GM18499 (cell line): ENCODE results near the gene IL13RA1.
"Not testable (repeated sequence)": the region's sequence is repeated elsewhere in the genome, so short reads cannot be mapped to it uniquely, and the experiment has no call there.

Experiments
- ATAC-seq: cut with Tn5 transposase; IDR thresholded peaks from one replicate; pipeline ENCODE4 v1.9.1; 2021; ENCODE audit warnings: moderate number of reproducible peaks; ENCODE audit not compliant: insufficient read depth, unreplicated experiment

The IL13RA1 gene

GRCh38 chrX:118726887-118727685 is at the start of gene IL13RA1:
TSS of gene IL13RA1 (plus strand) at chrX:118727606. CDS start at chrX:118727639, 33 bp downstream.
- ATAC-seq: no peak

- ATAC-seq: no peak
Measured at GRCh38 chrX:118679290-118679689, 48.1 kb upstream of the IL13RA1 start.

- no peak for ATAC-seq
Measured at GRCh38 chrX:118682258-118683014, 45.0 kb upstream of the IL13RA1 start.

- no peak for ATAC-seq
Measured at GRCh38 chrX:118685393-118685792, 42.0 kb upstream of the IL13RA1 start.

- ATAC-seq: no peak
Measured at GRCh38 chrX:118688935-118689334, 38.5 kb upstream of the IL13RA1 start.

GRCh38 chrX:118693843-118694242 is 33.6 kb upstream of the IL13RA1 start:
- ATAC-seq: no peak

GRCh38 chrX:118694638-118695037 is 32.8 kb upstream of the IL13RA1 start:
- no peak for ATAC-seq

- ATAC-seq: no peak
Measured at GRCh38 chrX:118698516-118699170, 28.8 kb upstream of the IL13RA1 start.

GRCh38 chrX:118702741-118703140 is 24.7 kb upstream of the IL13RA1 start:
- ATAC-seq: no peak

- ATAC-seq: no peak
Measured at GRCh38 chrX:118706681-118707080, 20.7 kb upstream of the IL13RA1 start.

GRCh38 chrX:118714521-118714920 is 12.9 kb upstream of the IL13RA1 start:
- ATAC-seq: no peak

GRCh38 chrX:118715917-118716316 is 11.5 kb upstream of the IL13RA1 start:
- ATAC-seq: not testable (repeated sequence)

- not testable (repeated sequence) for ATAC-seq
Measured at GRCh38 chrX:118716833-118717232, 10.6 kb upstream of the IL13RA1 start.

- ATAC-seq: no peak
Measured at GRCh38 chrX:118717678-118718391, 9.6 kb upstream of the IL13RA1 start.

- ATAC-seq: no peak
Measured at GRCh38 chrX:118718737-118719136, 8.7 kb upstream of the IL13RA1 start.

GRCh38 chrX:118720058-118720707 is 7.2 kb upstream of the IL13RA1 start:
- ATAC-seq: no peak

GRCh38 chrX:118723376-118723775 is 4.0 kb upstream of the IL13RA1 start:
- ATAC-seq: no peak

GRCh38 chrX:118724365-118724764 is 3.0 kb upstream of the IL13RA1 start:
- no peak for ATAC-seq

- ATAC-seq: no peak
Measured at GRCh38 chrX:118724775-118725174, 2.6 kb upstream of the IL13RA1 start.

- no peak for ATAC-seq
Measured at GRCh38 chrX:118726396-118726795, 1.0 kb upstream of the IL13RA1 start.
